DMS 273 (cell line): ENCODE results near the gene PPFIBP2.

ENCODE experiments used
- DNase-seq: peaks from one replicate; lab custom pipeline; 2025; ENCODE audit not compliant: unreplicated experiment; lab: John Stamatoyannopoulos, UW

PPFIBP2 gene

GRCh38 chr11:7548659-7549274 is 35.0 kb downstream of the PPFIBP2 start:
- peak; percentile 14 for DNase-seq

GRCh38 chr11:7549681-7550080 is 35.9 kb downstream of the PPFIBP2 start:
- no peak for DNase-seq

GRCh38 chr11:7551571-7551970 is 37.8 kb downstream of the PPFIBP2 start:
- no peak for DNase-seq

GRCh38 chr11:7552666-7553065 is 38.9 kb downstream of the PPFIBP2 start:
- no peak for DNase-seq

GRCh38 chr11:7555052-7555699 is 41.4 kb downstream of the PPFIBP2 start:
- DNase-seq, result no peak

GRCh38 chr11:7558046-7558445 is 44.2 kb downstream of the PPFIBP2 start:
- DNase-seq, result no peak

GRCh38 chr11:7559398-7560283 is 45.8 kb downstream of the PPFIBP2 start:
- DNase-seq, result no peak

- no peak for DNase-seq
Measured at GRCh38 chr11:7561562-7561961, 47.8 kb downstream of the PPFIBP2 start.

- DNase-seq, result no peak
Measured at GRCh38 chr11:7563281-7563680, 49.5 kb downstream of the PPFIBP2 start.

- no peak for DNase-seq
Measured at GRCh38 chr11:7564803-7565202, 51.0 kb downstream of the PPFIBP2 start.

- no peak for DNase-seq
Measured at GRCh38 chr11:7567311-7567710, 53.5 kb downstream of the PPFIBP2 start.

GRCh38 chr11:7569044-7569443 is 55.2 kb downstream of the PPFIBP2 start:
- DNase-seq, result no peak

- DNase-seq, result no peak
Measured at GRCh38 chr11:7570241-7570640, 56.4 kb downstream of the PPFIBP2 start.

GRCh38 chr11:7570938-7571521 is 57.2 kb downstream of the PPFIBP2 start:
- no peak for DNase-seq

- DNase-seq, result peak; percentile 67
Measured at GRCh38 chr11:7571640-7572000, 57.8 kb downstream of the PPFIBP2 start.

- no peak for DNase-seq
Measured at GRCh38 chr11:7572001-7572712, 58.4 kb downstream of the PPFIBP2 start.

- no peak for DNase-seq
Measured at GRCh38 chr11:7573193-7573557, 59.4 kb downstream of the PPFIBP2 start.

- DNase-seq, result no peak
Measured at GRCh38 chr11:7573558-7574296, 59.9 kb downstream of the PPFIBP2 start.

GRCh38 chr11:7574491-7575130 is 60.8 kb downstream of the PPFIBP2 start:
- DNase-seq, result no peak
